DND-41 (cell line): Measurements from ENCODE around the gene TBC1D26.
"Not testable (repeated sequence)": the region's sequence is repeated elsewhere in the genome, so short reads cannot be mapped to it uniquely, and the experiment has no call there.

Experiments
- ATAC-seq: fragments of 200-7000 bp; cut with Tn5 transposase; 3 replicates; pipeline ENCODE4 v1.9.1; 2021; ENCODE audit warnings: low read depth; ENCODE audit not compliant: insufficient read depth
- DNase-seq: peaks from one replicate; pipeline ENCODE4 v3.0.0-alpha.2; 2020
- H2AFZ ChIP-seq: 2 replicates; pipeline ENCODE4 v1.6.0; 2012; ENCODE audit warnings: low read depth, low read length
- H3K27ac ChIP-seq: 2 replicates; pipeline ENCODE4 v1.5.1; 2012; ENCODE audit warnings: low read length, inconsistent platforms
- H3K27me3 ChIP-seq: fragments of 200-600 bp; sonication (generic); 2 replicates; pipeline ENCODE4 v1.6.0; 2012; ENCODE audit warnings: low read length, mild to moderate bottlenecking, inconsistent platforms; ENCODE audit not compliant: insufficient read depth, poor library complexity
- H3K36me3 ChIP-seq: 2 replicates; pipeline ENCODE4 v1.5.1; 2012; ENCODE audit warnings: low read length, inconsistent platforms; ENCODE audit not compliant: insufficient read depth
- H3K4me1 ChIP-seq: 2 replicates; pipeline ENCODE4 v1.5.1; 2012; ENCODE audit warnings: mild to moderate bottlenecking, low read length; ENCODE audit not compliant: insufficient read depth
- H3K4me2 ChIP-seq: 2 replicates; pipeline ENCODE4 v1.6.0; 2012; ENCODE audit warnings: mild to moderate bottlenecking, moderate library complexity, low read length, inconsistent platforms; ENCODE audit not compliant: insufficient read depth
- H3K4me3 ChIP-seq, 2 experiments: fragments of 200-600 bp in 1 of 2; shearing (Covaris generic) in 1 of 2; 2 replicates each; pipeline ENCODE4 v1.5.1; 2012 to 2016; ENCODE audit warnings: inconsistent platforms in 2 of 2, low read length in 2 of 2, mild to moderate bottlenecking in 2 of 2, low read depth in 1 of 2, moderate library complexity in 1 of 2
- H3K79me2 ChIP-seq: 2 replicates; pipeline ENCODE4 v1.6.0; 2012; ENCODE audit warnings: low read length, inconsistent platforms; ENCODE audit not compliant: insufficient read depth
- H3K9ac ChIP-seq: 2 replicates; pipeline ENCODE4 v1.6.0; 2012; ENCODE audit warnings: low read depth, mild to moderate bottlenecking, inconsistent platforms, low read length, moderate library complexity
- H3K9me3 ChIP-seq: 2 replicates; pipeline ENCODE4 v1.5.1; 2012; ENCODE audit warnings: low read length, moderate library complexity, mild to moderate bottlenecking, inconsistent platforms; ENCODE audit not compliant: insufficient read depth, severe bottlenecking
- H4K20me1 ChIP-seq: 2 replicates; pipeline ENCODE4 v1.6.0; 2012; ENCODE audit warnings: low read length; ENCODE audit not compliant: insufficient read depth
- CTCF ChIP-seq: IDR thresholded peaks from 2 replicates; pipeline ENCODE4 v1.5.1; 2012; ENCODE audit warnings: borderline replicate concordance, low read length, moderate library complexity, mild to moderate bottlenecking; ENCODE audit not compliant: poor library complexity, severe bottlenecking; ENCODE audit errors: extremely low read depth
- EZH2 ChIP-seq: IDR thresholded peaks from 3 replicates; pipeline ENCODE4 v1.6.1; 2012; ENCODE audit warnings: borderline replicate concordance, low read depth, mild to moderate bottlenecking, moderate library complexity, low read length, inconsistent platforms; ENCODE audit not compliant: severe bottlenecking

TBC1D26 gene

GRCh38 chr17:15738066-15738465 lies 6.0 kb downstream of the TBC1D26 start:
- Histone ChIP-seq H2AFZ (no peak overlapping the region), H4K20me1 (no peaks in the 10 kb centered on the region), H3K9ac (no peak overlapping the region), H3K4me3 (no peak overlapping the region), H3K4me2 (no peak overlapping the region), H3K36me3 (no peaks in the 10 kb centered on the region), H3K79me2 (no peaks in the 10 kb centered on the region), H3K4me1 (no peaks in the 10 kb centered on the region), H3K27ac (no peak overlapping the region), H3K27me3 (no peaks in the 10 kb centered on the region), H3K9me3 (no peaks in the 10 kb centered on the region)
- TF ChIP-seq CTCF (no peak), EZH2 (no peak)
- ATAC-seq (no peak), DNase-seq (no peak)

GRCh38 chr17:15739259-15739658 lies 7.2 kb downstream of the TBC1D26 start:
- not testable (repeated sequence) for H2AFZ ChIP-seq, H3K9me3 ChIP-seq, H3K27ac ChIP-seq, H3K9ac ChIP-seq, H3K79me2 ChIP-seq, DNase-seq, H4K20me1 ChIP-seq, H3K4me1 ChIP-seq, ATAC-seq, H3K27me3 ChIP-seq, H3K4me2 ChIP-seq, H3K36me3 ChIP-seq, H3K4me3 ChIP-seq

GRCh38 chr17:15740041-15740440 lies 8.0 kb downstream of the TBC1D26 start:
- H3K4me3 ChIP-seq, H3K36me3 ChIP-seq, H3K9me3 ChIP-seq, H3K4me2 ChIP-seq, H3K4me1 ChIP-seq, ATAC-seq, DNase-seq, H3K79me2 ChIP-seq, H3K27me3 ChIP-seq, H4K20me1 ChIP-seq, H3K27ac ChIP-seq, H3K9ac ChIP-seq, H2AFZ ChIP-seq: not testable (repeated sequence)

GRCh38 chr17:15740570-15741120 lies 8.6 kb downstream of the TBC1D26 start:
- Histone ChIP-seq H2AFZ (no peak overlapping the region), H3K79me2 (no peaks in the 10 kb centered on the region), H4K20me1 (no peaks in the 10 kb centered on the region), H3K36me3 (no peaks in the 10 kb centered on the region), H3K9me3 (no peaks in the 10 kb centered on the region), H3K27me3 (peaks cover 4% of the 10 kb centered on the region), H3K9ac (no peak overlapping the region), H3K4me1 (no peaks in the 10 kb centered on the region), H3K27ac (no peak overlapping the region), H3K4me3 (no peak overlapping the region), H3K4me2 (no peak overlapping the region)
- ATAC-seq (no peak), DNase-seq (no peak)
- no peak for TF ChIP-seq EZH2
- no peak for TF ChIP-seq CTCF
